Limb (tissue), 2 donors: ENCODE measurements around the gene TRIB2.

Source experiments
- DNase-seq, 2 donors: peaks; one replicate each; pipeline ENCODE4 v3.0.0-alpha.2; 2016; ENCODE audit errors: extremely low spot score in 2 of 2

Gene TRIB2

DNA sequence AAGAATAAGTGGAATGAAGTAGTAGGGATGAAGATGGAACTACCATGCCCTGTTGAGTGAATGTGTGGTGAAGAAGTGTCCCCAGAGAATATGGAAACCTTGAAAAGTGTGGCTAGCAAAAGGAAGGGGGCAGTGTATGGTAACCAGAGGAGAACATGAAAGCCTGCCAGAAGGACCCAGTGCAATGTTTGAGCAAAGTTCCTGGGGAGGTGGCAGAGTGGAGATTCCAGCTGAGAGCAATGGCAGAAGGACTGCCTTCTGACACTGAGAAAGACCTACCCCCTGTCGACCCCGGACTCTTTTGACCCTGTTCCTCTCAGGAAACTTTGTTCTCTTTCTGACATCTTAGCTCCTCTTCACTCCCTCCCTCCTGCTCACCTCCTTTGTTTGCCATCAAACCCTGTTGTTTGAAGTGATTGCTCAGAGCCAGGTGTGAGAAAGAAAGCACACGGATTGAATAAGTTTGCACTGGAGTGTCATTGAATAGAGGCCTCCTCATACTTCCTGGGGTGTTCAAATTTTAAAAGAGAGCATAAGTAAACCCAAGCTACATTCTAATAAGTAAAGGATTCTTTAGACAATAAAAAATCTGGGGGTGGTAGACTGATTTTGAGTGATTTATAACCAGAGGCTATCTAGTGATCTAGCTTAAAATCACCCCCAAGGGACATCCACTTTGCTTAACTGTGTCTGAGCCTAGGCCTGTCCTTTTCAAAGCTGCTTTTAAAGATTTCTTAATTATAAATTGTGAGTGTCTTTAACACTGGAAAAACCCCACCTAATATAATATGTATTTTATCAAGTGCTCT, 57.1 kb downstream of the TRIB2 start:
- no peak for DNase-seq

DNA sequence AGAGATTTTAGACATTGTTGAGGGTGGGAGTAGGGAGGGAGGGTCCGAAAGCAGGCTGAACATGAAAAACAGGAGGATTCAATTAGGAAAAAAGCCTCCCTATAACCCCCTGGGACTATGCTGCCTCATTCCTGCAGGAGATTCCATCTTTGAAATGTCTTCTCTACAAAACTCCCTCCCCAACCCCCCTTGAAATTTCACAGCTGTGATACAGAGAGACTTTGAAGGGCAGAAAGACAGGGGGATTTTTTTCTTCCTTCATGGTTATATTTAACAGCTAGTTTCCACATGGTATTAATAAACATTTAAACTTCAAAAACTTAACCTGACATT, 57.6 kb downstream of the TRIB2 start:
- DNase-seq: peak in 1 of 2 donors; percentile 50

DNA sequence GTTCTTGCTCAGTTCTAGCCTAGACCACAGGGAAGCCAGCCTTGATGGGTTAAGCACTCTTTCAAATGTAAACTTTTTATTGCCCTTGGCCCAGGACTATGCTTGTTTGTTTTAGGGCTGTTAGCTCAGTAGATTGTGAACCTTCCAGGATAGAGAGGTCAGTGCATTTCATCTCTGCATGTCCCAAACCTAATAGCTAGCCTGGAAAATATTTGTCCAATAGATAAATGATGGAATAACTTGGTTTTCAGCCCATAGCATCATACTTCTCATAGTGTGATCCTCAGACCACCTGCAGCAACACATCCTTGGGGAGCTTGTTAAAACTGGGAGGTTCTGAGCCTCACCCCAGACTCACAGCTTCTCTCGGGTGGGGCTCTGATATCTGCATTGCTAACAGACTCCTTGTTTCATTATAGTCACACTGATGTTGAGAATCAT, 59.8 kb downstream of the TRIB2 start:
- DNase-seq: no peak

DNA sequence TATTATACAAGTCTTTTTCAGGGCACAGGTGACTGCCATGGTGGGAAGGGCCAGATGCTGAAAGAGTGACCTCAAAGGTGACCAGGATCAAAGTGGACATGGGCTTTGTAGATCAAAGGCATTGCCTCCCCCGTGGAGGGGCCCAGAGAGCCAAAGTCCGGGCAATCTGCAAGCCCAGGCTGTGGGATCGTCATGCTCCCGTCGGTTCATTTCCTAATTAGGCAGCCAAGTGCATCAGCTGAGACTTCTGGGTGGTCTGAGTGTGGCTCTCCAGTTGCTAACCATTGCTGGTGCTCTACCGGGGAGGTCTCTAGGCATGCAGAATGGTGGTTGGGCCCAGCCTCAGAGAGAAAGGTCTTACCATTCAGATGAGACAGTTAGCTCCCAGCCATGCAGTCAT, 61.6 kb downstream of the TRIB2 start:
- DNase-seq: no peak

DNA sequence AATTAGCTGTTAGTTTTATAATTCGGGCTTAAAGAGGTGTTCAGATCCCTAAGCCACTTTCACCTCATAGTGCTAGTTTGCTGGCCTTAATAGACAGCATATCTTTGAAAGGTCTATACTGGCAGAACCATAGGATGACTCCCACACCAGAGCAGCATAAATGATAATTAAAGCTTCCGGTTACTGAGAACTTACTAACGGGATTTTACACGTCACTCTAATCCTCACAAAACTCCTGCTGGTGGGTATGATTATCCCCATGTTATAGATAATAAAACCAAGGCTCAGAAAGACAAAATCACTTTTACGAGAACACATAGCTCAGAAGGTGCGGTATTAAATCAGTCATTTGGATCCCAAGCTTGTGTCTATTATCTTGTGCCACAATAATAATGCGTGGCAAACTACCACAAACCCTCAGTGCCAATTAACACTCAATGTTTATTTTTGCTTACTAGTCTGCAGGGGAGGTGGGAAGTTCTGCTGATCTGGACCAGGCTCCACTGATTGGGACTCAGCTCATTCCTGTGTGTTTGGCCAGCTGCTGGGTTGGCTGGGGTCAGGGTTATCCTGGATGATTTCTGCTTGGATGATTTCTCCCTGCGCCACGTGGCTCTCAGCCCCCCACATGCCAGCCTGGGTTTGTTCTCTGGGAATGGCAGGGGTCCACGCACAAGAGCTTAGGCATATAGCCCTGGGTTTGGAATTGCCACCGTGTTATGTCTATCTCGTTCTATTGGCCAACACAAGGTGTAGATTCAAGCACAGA, 62.3 kb downstream of the TRIB2 start:
- DNase-seq: no peak

DNA sequence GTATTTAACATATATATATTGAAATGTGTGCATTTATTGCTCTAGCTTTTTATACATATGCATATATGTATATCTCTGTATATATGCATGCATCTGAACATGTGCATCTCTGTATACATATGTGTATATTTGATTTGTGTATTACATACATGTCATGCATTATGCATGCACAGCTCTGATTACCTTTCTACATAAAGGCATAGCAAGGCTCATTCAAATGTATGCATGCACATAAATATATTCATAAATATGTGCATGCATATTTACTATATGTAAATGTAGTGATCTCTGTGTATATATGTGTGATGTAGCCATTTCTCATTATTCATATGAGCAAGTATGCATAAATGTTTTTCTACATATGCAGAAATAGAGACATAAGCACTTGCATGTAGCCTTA, 64.6 kb downstream of the TRIB2 start:
- DNase-seq: no peak

DNA sequence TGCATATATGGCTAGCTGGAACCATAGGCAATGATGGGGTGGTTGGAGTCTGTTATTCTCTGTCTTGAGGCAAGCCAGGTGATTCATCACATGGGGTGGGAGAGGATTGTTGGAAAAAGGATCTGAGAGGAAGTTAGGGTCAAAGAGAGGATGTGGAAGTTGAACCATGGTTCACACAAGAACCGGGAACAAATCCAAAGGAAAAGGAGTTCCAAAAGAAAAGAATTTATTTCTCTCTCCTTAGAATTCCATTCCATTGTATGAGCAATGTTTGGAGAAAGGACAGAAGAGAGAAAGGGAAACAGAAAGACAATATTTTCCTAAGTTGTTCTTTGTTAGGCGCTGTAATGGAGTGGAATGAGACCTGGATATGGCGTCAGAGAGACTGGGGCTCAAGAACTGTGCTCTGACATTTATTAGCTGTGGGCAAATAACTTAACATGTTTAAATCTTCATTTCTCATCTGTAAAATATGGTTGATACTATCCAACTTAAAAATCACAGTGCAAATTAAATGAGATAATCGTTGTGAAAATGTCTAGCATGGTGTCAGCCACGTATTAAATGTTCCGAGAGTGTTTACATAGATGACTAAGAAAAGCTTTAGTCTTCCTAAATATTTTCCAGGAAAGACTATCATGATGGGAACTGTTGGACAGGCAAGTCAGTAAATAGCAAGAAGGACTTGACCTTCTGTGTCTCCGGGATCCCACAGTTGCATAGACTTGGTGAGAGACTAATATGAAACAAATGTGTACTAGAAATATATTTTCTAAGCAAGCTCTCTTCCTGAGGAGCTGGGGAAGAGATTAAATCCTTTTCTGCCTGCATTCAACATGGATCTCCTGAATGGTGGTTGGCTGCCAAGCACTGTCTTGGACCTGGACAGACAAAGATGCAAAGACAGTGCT, 71.4 kb downstream of the TRIB2 start:
- DNase-seq: peak in 1 of 2 donors; percentile 56

DNA sequence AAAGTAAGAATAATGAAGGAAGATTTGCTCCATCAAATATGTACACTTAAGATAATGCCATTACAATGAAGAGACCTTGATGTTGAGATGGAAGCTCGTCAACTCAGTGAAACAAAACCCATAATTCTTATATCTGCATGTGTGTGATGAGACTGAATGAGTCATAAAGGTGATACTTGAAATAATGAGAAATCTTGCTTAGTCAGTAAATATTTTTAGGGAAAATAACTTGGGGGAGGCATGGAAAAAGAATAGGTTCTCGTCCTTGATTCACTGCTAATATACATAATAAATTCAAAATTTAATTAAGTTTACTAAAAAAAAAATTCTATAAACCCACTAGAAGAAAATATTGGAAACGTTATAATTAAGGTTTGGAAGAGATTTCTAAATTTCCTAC, 75.2 kb downstream of the TRIB2 start:
- no peak for DNase-seq
